HG02610 (cell line): ENCODE results near the gene ATG4C.

ENCODE experiments used
- ATAC-seq: cut with Tn5 transposase; IDR thresholded peaks from one replicate; pipeline ENCODE4 v1.9.1; 2021; ENCODE audit warnings: mild to moderate bottlenecking, moderate library complexity; ENCODE audit not compliant: unreplicated experiment

Gene ATG4C

DNA sequence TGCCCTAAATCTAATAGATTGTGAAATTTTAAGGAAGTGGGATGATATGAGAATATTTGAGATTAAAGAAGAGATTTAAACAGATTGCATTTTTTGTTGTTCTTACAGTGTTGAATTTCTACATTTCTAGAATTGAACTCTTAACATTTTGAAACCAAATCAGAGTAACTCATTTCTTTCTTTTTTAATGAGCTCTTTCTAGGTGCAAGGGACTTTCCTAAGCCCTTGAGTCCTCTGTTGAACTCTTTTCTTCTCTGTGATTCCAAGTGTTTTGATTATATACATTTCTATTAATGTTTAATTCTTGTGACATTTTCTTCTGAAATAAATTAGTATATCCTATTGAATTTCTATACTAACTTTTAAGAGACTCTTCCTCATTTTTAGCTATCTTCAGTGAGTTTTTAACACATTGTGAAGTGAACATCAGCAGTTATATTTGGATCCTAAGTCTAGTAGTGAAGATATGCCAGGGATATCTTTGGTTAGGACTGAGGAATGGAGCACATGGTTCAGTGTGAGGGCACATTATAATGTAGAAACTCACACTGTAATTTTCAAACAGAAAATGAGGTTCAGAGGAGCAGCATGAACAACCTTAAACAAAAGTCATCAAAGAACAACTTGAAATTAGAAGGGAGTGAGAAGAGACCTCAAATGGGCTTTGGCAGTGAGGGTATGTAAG is 53.1 kb downstream of the ATG4C start:
- ATAC-seq = no peak

DNA sequence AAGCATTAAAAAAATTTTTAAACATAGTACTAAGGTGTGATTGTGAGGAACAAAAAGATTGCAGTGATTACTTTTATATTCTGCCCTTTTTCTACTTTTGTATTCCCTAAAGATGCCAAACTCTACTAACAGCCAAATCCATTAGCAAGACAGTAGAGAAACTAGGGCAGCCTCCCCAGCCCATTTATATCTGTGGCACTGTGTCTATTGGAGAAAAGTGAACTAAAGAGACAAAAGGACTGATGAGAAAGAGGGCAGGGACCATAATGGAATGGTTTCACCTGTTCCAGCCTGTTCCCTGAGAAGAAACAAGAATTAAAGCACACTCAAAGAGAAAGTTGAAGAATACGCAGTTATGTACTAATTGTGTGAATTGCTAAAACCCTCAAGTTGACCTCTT is 56.6 kb downstream of the ATG4C start:
- no peak for ATAC-seq

- peak; percentile 63 for ATAC-seq
Observed at GRCh38 chr1:62841587-62842169, 57.7 kb downstream of the ATG4C start.

GRCh38 chr1:62844030-62844429 is 60.1 kb downstream of the ATG4C start:
- no peak for ATAC-seq

- ATAC-seq = no peak
Observed at GRCh38 chr1:62849031-62849430, 65.1 kb downstream of the ATG4C start.

GRCh38 chr1:62852253-62852652 is 68.3 kb downstream of the ATG4C start:
- ATAC-seq = no peak

DNA sequence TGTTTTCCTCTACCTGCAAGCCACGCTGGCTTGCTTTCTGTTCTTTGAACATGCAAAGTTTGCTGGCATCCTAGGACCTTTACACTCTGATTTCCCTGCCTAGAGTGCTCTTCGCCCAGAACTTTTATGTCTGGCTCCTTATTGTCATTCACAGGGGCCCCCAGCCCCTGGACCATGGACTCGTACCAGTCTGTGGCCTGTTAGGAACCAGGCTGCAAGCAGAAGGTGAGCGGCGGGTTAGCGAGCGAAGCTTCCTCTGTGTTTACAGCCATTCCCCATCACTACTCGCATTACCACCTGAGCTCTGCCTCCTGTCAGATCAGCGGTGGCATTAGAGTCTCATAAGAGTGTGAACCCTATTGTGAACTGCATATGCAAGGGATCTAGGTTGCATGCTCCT is 73.0 kb downstream of the ATG4C start:
- ATAC-seq = no peak

GRCh38 chr1:62869217-62869754 is 85.4 kb downstream of the ATG4C start:
- no peak for ATAC-seq

DNA sequence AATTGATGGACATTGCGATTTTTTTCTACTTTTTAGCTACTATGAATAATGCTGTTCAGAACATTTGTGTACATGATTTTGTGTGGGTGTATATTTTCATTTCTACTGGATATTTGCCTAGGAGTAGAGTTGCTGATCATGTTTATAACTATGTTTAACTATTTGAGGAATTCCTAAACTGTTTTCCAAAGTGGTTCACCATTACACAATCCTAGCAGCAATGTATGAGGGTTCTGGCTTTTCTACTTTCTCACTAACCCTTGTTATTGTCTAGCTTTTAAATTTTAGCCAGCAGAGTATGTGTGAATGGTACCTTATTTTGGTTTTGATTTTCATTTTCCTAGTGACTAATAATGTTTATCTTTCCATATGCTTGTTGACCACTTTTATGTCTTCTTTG is 86.2 kb downstream of the ATG4C start:
- ATAC-seq = no peak

DNA sequence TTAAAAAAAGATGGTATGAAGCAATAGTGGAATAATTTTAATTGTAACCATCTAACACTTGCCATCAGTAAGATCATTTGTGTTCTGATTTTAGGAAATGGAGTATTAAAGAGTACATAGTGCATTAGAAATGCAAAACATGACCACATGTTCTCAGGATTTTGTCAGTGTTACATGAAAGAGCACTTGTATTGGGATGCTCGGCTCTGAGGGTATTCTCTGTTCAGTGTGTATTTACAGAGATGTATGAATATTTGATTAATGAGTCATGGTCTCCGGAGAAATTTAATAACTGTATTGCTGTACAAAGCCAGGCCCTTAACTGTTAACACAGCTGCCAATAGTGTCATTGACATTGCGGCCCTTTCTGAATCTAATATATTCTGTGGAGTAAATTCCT is 91.7 kb downstream of the ATG4C start:
- no peak for ATAC-seq

GRCh38 chr1:62876535-62876934 is 92.6 kb downstream of the ATG4C start:
- ATAC-seq = no peak

DNA sequence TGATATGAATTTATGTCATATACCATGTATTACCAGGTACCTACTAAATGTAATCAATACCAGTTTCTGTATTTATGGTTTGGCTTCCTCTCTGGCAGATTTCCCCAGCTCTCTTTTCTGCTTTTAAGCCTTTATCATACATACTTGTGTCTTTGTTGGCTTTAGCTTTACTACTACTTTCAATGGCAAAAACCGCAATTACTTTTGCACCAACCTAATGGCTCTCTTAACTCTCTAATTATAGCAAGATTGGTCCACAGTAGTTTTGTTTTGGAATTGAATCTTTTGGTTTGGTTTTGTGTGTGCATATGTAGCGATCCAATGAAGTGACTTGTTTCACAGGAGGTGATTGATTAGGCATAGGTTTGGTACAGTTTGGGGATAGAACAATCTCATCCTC is 93.6 kb downstream of the ATG4C start:
- no peak for ATAC-seq

GRCh38 chr1:62879962-62880361 is 96.0 kb downstream of the ATG4C start:
- no peak for ATAC-seq

GRCh38 chr1:62882201-62883104 is 98.5 kb downstream of the ATG4C start:
- no peak for ATAC-seq

DNA sequence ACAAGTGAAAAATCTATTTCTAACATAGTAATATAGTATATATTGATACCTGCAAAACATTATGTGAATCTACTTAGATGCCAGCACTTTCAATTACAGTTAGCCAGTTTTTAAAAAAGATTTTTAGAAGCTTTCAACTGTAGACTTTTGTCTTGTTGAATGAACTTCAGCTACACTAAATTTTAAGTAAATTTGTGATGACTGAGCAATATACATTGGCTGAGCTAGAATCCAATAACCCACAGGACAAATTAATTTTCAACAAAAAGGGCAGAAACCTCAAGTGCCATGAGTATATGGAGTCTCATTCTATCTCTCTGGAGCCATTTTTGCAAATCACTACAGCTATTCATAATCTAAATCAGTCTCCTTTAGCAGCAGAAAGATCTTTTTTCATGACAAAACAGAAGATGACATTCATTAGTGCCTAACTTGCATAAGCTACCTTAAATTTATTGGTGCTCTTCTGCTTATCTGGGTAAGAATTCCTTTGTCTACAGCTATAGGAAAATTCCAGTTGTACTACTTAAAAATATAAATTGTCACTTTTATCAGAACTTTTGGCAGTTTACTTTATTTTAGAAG is 100.3 kb downstream of the ATG4C start:
- ATAC-seq = no peak

DNA sequence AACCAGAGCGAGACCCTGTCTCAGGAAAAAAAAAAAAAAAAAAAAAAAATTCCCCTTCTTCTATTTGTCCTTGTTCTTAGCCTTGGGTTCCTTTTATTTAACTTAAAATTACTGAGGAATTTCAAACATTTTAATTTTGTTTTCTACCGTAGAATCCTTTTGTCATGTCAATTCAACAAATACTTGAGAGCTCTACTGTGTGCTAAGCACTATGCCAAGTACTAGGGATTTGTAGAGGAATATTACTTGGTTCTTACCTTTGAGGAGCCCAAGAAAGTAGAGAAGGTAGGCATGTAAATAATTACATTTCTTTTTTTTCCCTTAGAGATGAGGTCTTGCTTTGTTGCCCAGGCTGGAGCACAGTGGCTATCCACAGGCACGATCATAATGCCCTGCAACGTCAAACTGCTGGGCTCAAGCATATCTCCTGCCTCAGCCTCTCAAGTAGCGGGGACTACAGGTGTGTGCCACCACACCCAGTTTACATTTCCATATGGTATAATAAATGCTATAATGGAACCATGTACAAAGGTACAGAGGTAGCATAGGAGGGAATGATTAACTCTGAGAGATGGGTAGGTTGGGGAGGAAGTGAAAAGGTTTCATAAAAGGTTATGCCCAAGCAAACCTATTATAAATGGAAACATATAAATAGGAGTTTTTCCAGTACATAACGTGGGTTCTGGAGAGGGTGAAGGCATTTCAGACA is 104.0 kb downstream of the ATG4C start:
- no peak for ATAC-seq

DNA sequence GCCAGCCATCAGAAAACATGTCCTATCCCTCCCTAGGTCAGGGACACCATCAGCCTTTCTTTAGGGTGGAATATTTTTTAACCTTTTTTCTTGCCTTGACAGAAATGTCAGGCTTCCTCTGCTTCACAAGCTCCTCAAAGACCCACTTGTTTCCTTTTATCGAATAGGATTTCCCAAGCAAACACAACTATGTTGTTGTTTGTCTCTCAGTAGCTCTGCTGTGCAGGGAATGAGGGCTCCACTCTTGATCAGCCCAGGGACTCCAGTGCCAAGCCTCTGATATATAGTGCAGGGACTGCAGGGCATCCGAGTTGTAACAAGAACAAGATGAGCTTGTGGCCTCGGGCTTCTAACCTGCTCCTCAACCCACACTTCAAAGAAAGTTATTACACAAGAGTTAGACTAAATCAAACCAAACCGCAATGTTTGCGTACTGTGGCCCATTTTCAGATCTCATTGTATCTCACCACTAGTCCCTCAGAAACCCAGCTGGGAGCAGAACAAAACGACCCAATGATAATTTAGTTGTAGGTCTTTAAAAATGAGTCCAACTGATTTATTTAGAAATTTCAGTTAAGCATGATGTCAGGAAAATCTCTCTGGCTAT is 108.1 kb downstream of the ATG4C start:
- no peak for ATAC-seq

GRCh38 chr1:62897788-62898187 is 113.9 kb downstream of the ATG4C start:
- no peak for ATAC-seq

DNA sequence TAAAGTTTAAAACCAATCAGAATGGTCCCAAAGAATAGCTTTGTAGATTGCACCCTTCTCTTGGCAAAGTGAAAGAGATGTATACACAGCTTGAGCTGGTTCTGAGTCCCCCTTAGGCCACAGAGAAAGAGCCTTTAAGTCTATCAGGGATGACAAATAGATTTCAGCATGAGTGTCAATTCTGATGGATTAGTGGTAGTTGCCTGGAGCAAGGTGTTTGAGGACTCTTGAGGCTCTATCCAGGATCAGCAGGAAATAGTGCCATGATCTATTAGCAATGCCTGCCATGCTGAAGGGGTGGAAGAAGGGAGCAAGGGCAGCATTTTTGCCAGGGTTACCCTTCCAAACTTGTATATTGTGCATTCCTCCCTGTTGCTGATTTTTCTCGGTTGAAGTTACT is 116.6 kb downstream of the ATG4C start:
- ATAC-seq = no peak

DNA sequence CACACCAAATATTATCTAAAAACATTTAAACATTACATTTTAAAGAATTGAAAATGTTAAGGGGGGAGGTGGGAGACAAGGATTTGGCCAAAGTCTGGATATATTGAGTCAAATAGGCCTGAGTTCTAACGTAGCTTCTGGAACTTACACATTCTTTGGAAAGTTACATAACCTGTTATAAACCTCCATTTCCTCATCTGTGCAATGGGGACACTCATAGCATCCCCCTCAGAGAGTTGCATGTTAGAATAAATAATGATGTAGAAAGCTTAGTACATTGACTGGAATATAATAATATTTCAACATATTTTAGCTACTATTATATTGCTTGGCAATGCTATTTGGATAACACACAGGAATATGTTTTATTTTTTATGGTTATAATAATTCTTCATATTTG is 117.7 kb downstream of the ATG4C start:
- no peak for ATAC-seq
